Measurements from ENCODE around the gene NUTM2B.
"Not testable (repeated sequence)": the region's sequence is repeated elsewhere in the genome, so short reads cannot be mapped to it uniquely, and the experiment has no call there.

Gene NUTM2B

DNA sequence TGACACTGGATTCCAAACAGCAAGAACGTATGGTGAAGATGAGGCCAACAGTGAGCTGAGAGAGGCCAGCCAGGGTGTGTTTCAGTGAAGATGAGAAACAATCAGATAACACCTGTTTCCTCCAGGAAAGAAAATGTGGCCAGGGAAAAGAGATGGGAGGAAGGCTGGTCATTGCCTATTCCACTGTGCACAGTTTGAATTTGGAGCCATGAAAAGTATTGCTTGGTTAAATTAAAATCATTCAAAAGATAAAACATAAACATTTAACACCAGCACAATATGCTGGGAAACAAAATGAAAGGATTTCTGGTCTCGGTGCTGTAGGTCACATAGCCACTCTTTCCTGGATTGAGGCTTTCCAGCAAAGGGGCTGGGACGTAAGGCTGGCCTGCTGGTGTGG is at the start of gene NUTM2B:
Gene NUTM2B, plus strand, starts transcription at position 301 of the 400 bp plus-strand sequence. CDS start 383 bp downstream, outside the sequence.
- DNase-seq (ENCODE audit: low spot score) = not testable (repeated sequence)

DNA sequence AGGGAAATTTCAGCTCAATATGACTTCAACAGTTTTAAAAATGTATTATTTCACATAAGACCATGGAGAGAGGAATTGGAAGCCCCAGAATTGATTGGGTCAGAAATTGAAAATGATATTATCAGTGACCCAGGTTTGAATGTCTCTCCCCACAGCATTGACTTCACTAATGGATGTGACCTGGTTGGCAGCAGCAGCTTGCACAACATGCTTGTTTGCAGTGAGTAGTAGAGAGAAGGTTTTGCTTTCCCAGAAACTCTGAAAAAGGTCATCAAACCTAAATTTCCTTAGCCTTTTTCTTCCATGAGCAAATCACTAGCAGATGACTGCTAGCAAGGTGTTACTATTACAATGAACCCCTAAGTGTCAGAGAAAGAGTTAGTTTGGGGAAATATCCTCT is 39.7 kb upstream of the NUTM2B start:
- not testable (repeated sequence) for DNase-seq (ENCODE audit: low spot score)

DNA sequence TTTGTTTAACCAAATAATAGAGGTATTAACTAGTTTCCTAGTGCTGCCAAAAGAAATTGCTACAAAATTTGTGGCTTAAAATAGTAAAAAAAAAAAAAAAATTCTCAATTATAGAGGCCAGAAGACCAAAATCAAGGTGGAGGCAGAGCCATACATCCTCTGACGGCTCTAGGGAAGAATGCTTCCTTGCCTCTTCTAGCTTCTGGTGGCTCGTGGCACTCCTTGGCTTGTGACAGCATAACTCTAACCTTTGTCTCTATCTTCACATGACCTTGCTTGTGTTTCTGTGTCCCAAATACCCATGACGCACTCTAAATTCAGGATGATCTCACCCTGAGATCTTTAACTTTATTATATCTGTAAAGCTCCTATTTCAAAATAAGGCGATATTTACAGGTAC is 38.3 kb upstream of the NUTM2B start:
- not testable (repeated sequence) for DNase-seq (ENCODE audit: low spot score)

DNA sequence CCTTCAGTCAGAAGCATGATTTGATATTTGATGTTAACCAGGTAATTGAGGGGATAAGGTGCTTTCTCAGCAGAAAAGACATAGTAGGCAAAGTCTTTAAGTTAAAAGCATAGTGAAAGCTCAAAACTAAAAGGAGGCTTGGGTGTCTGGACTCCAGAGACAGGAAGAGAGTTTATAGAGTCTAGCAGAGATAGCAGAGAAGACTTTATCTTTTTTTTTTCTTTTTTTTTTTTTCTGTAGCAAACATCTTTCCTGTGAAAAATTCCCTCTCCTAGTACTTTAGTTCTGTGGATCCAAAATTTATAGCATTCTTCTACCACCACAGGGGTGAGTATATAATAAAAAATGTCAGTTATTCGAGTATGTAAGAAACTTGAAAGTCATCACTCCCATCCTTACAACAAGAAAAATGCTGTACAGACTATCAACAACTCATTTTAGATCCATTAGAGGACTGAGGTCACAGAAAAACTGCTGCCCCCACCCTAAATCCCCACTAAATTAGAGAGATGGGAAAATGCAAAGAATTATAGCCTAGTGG is 33.7 kb upstream of the NUTM2B start:
- not testable (repeated sequence) for DNase-seq (ENCODE audit: low spot score)

GRCh38 chr10:79674878-79675277 is 28.1 kb upstream of the NUTM2B start:
- not testable (repeated sequence) for DNase-seq (ENCODE audit: low spot score)

- DNase-seq (ENCODE audit: low spot score) = not testable (repeated sequence)
These were observed 19.8 kb upstream of the NUTM2B start for GRCh38 chr10:79683026-79683883.

DNA sequence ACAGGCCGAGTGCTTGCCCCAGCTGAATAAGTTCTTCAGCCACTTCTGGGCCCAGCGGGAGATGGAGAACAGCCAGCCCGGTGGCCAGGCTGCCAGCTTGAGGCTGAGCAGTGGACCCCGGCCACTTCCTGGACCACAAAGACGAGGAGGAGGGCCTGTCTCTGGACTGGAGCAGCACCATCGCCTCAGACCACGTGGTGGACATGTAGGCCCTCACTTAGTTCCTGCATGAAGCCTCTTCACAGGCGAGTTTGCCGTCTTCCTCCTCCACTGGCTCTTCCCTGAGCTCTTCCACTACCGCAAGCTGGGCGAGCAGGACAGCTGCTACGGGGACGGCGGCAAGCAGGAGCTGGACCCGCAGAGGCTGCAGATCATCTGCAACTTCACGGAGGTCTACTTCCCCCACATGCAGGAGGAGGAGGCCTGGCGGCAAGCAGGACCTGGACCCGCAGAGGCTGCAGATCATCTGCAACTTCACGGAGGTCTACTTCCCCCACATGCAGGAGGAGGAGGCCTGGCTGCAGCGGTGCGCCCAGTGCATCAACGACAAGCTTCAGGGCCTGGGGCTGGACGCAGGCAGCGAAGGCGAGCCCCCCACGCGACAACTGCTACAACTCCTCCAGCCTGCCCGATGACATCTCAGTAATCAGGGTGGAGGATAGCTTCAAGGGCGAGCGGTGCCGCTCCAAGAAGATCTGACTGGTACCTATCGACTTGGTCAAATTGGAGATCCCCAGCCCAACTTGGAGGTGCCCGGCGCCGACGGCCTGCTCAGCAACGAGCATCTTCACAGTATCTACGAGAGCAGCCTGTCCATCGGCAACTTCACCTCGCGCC is 18.9 kb upstream of the NUTM2B start:
- DNase-seq (ENCODE audit: low spot score) = not testable (repeated sequence)

- not testable (repeated sequence) for DNase-seq (ENCODE audit: low spot score)
These were observed 17.9 kb upstream of the NUTM2B start for GRCh38 chr10:79685044-79685685.

DNA sequence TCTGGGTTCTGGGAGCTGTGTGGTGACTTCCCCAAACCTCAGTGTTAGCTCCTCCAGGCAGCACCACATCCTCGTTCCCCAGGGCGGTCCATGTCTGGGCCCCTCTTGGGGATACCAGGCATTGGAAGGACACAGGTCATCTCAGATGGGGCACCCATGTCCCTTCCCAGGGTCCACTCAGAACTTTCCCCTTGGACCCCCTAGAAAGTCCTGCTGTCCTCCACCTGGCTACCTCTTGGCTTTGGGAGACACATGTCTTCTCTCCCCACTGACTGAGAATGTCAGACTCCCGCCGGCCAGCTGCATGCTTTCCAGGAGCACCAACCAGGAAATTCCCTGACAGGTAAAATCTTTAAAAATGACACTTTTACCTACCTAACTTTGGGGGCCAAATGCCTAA is 16.4 kb upstream of the NUTM2B start:
- DNase-seq (ENCODE audit: low spot score) = not testable (repeated sequence)

DNA sequence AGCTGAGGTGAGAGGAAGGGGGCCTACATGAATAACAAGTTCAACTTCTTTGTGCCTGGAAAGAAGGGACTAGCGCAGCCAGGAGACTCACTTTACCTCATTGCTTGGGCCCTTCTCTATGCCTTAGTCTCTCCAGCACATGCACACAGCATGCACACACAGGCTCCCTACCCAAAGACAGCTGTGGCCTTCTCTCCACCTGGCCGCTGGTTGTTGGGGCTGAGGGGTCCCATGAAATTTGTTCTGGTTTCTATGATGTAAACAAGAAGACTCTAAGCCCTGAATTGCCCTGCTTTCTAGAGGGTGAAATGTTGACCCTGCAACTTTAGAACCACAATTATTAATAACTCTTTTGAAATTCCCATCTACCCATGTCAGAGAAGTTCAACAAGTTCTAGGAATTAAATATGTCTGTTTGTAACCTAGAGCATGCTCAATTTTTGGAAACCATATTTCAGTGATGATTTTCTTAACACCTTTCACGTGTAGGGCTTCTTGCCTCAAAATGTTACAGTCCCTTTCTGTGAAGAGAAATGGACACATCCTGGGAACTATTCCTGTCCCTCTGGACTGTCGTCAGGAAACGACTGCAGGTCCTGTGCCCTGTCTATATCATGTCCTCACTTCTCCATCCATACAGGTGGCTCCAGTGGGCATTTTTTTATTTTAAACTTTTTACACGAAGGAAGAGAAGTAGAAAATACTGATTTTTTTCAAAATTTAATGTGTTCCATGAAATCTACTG is 15.4 kb upstream of the NUTM2B start:
- not testable (repeated sequence) for DNase-seq (ENCODE audit: low spot score)

DNA sequence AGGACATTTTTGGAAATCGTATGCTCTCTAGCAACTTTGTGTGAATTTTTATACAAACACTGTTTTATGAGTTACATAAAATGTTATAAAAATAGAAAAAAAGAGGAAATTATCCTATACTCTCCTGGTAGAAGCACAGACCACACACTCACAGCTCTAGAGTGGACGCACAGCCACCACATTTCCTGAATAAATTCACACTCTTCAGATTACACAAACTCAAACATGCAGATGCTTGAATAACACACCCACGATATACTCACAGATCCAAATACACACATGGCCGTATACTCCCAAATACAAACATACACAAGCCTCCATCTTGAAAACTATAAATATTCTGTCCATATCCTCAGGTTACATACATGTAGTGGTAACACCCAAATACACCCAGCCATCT is 14.2 kb upstream of the NUTM2B start:
- DNase-seq (ENCODE audit: low spot score) = not testable (repeated sequence)

DNA sequence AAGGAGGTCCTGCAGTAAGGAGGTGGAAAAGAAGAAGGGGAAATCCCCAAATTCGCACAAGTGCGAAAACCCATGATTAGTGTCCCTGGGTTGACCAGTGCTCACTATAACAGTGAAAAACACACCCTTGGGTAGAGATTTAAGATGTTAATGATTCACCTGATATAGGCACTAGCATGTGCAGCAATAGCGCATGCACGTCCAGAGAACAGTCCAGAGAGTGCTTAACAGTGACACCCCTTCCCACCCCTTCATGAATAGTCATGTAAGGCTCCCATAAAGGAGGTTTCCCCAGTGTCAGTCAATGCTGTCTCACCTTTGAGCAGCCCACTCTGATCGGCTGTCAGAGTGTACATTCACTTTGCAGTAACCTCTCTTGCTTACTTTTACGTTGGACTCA is 6.4 kb upstream of the NUTM2B start:
- not testable (repeated sequence) for DNase-seq (ENCODE audit: low spot score)

DNA sequence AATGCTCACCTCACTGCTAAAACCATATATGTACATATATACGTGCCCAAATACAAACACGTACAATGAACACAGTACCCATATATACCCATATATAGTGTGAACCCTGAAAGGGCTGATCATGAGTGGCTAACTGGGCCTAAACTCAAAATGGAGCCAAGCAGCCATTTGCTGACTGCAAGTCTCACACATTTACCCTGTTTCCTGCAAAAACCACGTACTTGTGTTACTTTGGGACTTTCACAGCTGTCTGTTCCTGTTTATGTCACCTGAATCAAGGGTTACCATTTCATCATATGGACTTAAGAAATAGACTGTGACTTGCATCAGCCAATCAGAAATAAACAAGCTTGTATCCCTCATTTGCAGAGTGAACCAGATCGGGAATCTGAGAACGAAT is 5.9 kb upstream of the NUTM2B start:
- DNase-seq (ENCODE audit: low spot score) = not testable (repeated sequence)

DNA sequence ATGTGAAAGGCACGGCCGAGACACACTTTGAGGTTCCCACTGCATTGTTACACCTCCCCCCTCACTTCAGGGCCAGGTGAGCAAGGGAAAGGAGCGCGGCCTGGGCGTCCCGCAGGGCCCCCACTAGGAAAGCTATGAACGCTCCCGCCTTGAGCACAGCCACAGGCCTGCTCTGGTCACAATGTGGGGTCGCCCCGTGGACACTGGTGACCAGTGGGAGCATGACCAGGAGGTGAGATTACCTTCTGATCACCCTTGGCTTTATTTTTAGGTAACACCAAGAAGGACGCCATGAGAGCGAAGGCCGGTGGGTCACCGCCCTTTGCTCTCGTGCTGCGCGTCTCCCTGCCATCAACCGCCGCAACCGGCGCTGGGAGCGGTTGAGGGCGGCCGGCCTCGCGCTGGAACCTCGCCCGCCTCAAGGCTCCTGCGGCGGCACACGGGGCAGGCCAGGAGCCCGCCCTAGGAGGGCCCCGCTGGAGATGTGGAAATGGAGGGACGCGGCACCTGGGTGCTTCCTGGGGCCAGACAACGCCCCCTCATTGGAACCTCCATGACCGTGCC is 2.6 kb upstream of the NUTM2B start:
- not testable (repeated sequence) for DNase-seq (ENCODE audit: low spot score)

DNA sequence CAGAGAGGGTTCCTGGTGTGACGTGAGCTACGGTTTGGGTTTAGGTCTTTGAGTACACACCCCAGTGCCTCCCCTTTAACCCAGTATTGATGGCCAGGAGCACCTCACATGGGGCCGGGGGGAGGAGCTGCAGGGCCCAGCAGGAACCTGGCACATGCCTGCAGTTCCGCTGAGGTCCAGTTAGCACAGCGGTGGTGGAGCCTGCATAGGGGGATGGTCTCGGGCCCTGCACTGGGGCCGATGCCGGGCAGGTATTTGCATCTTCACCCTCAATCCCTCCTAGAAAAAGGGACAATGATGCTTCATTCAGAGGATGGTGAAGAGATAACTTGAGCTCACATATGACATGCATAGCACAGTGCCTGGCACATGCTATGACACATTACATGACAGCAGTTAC is 4.0 kb downstream of the NUTM2B start:
- DNase-seq (ENCODE audit: low spot score) = not testable (repeated sequence)

DNA sequence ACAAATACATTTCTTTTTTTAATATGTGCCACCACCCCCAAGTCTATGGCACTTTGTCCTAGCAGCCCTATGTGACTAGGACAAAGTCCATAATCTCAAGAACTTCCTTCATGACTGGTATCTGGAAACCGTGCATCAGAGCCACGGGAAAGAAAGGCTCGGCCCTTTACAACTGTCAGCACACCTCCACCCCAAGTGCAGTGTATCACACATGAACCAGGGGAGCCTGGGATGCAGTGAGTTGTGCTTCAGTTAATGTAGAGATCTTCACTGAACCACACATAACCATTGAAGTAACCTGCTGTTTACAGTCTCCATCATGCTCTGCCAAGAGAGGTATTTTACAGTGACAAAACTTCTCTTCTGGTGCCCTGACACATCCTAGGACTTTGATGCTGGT is 11.9 kb downstream of the NUTM2B start:
- not testable (repeated sequence) for DNase-seq (ENCODE audit: low spot score)

DNA sequence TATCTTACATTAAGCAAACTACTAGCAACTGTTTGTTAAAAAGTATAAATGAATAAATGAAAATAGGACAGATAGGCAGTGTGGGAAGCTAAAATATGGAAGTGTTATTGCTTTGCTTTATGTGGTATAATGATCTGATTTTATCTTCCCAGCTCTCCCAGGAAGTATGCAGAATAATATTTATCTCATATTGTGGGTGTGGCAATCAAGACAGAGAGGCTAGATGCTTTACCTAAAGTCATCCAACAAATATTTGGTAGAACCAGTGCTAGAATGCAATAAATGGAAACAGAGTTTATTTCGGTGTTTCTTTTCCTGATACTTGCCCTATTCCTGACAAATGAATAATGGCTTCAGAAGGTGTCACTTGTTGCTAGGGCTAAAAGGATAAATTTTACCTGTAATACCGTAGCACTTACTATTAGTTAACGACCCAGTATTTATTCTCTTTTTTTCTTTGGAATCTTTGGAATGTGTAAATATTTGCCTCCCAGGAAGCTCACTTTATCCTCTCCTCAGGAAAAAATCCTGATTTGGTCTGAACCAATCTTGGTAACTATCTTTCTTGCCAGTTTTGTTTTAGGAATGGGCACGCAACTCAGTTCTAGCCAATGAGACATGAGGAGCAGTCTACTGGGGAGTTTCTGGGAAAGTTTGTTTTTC is 14.0 kb downstream of the NUTM2B start:
- not testable (repeated sequence) for DNase-seq (ENCODE audit: low spot score)

GRCh38 chr10:79720000-79720399 is 17.0 kb downstream of the NUTM2B start:
- not testable (repeated sequence) for DNase-seq (ENCODE audit: low spot score)

GRCh38 chr10:79726620-79727019 is 23.6 kb downstream of the NUTM2B start:
- not testable (repeated sequence) for DNase-seq (ENCODE audit: low spot score)

GRCh38 chr10:79744844-79745243 is 41.8 kb downstream of the NUTM2B start:
- not testable (repeated sequence) for DNase-seq (ENCODE audit: low spot score)

All from globus pallidus (tissue), 1 donor.